ENCODE measurements around the gene ERI2.

Gene ERI2

DNA sequence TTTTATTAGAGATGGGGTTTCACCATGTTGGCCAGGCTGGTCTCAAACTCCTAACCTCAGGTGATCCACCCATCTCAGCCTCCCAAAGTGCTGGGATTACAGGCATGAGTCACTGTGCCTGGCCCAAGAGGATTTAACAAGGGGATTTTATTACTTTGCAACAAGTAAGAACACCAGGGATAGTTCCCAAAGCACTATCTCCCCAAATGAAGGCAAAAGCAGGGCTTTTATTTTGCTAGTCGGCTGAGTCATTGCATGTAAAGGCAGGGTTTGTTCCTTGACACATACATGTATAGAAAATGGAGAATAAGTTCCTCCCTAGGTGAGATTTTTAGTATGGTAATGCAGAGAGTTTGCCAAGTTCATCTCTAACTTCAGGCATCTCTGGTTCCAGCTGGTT, 24.1 kb upstream of the ERI2 start:
- H3K4me2 ChIP-seq (ENCODE audit: low read depth, low read length) = no peak overlapping the region
- no peaks in the 10 kb centered on the region for H3K4me1 ChIP-seq (ENCODE audit: low read length)
- no peaks in the 10 kb centered on the region for H3K9me3 ChIP-seq (replicated peaks; ENCODE audit: insufficient read depth, low read length)
- H3K27me3 ChIP-seq (replicated peaks; ENCODE audit: insufficient read depth, low read length) = no peaks in the 10 kb centered on the region
- H3K9me2 ChIP-seq (replicated peaks; ENCODE audit: insufficient read depth, low read length) = no peaks in the 10 kb centered on the region
- H4K20me1 ChIP-seq (ENCODE audit: insufficient read depth, low read length) = no peaks in the 10 kb centered on the region
- DNase-seq = no peak
- no peaks in the 10 kb centered on the region for H3K79me2 ChIP-seq (ENCODE audit: low read length)
- TF ChIP-seq, protein P1, sequence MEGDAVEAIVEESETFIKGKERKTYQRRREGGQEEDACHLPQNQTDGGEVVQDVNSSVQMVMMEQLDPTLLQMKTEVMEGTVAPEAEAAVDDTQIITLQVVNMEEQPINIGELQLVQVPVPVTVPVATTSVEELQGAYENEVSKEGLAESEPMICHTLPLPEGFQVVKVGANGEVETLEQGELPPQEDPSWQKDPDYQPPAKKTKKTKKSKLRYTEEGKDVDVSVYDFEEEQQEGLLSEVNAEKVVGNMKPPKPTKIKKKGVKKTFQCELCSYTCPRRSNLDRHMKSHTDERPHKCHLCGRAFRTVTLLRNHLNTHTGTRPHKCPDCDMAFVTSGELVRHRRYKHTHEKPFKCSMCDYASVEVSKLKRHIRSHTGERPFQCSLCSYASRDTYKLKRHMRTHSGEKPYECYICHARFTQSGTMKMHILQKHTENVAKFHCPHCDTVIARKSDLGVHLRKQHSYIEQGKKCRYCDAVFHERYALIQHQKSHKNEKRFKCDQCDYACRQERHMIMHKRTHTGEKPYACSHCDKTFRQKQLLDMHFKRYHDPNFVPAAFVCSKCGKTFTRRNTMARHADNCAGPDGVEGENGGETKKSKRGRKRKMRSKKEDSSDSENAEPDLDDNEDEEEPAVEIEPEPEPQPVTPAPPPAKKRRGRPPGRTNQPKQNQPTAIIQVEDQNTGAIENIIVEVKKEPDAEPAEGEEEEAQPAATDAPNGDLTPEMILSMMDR (IDR thresholded peaks at IDR 0.05; ENCODE audit: low read length) = no peak
- TF ChIP-seq EZH2 (optimal IDR thresholded peaks at IDR 0.05; ENCODE audit: low read depth, low read length) = no peak
- TF ChIP-seq EZH2phosphoT487 (IDR thresholded peaks at IDR 0.05; ENCODE audit: low read length) = no peak
- H2AFZ ChIP-seq (ENCODE audit: low read length) = no peak overlapping the region
- H3F3A ChIP-seq (ENCODE audit: insufficient read depth, low read length) = no peaks in the 10 kb centered on the region
- H3K9ac ChIP-seq (ENCODE audit: low read length) = no peak overlapping the region
- H3K27ac ChIP-seq (ENCODE audit: low read length) = no peak overlapping the region
- H3K4me3 ChIP-seq (ENCODE audit: low read length) = no peak overlapping the region
- no peaks in the 10 kb centered on the region for H3K36me3 ChIP-seq (replicated peaks; ENCODE audit: insufficient read depth, low read length)

DNA sequence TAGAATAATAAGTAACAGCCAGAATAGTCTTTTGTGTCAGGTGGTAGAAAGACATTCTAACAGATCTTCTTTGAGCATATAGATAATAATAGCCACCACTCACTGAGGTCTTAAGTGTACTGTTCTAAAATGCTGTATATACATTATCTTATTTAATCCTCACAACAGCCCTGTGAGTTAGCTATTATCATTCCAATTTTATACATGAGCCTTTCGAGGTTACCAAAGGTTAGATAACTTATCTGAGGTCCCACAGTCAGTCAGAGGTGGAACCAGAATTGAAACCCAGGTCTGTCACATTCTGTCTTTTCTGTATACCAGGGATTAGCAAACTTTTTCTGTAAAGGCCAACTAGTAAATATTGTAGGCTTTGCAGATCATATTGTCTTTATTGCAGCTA, 23.3 kb upstream of the ERI2 start:
- Histone ChIP-seq H2AFZ (ENCODE audit: low read length) (no peak overlapping the region), H3K9me2 (replicated peaks; ENCODE audit: insufficient read depth, low read length) (no peaks in the 10 kb centered on the region), H3K9ac (ENCODE audit: low read length) (no peak overlapping the region), H3F3A (ENCODE audit: insufficient read depth, low read length) (no peaks in the 10 kb centered on the region), H3K36me3 (replicated peaks; ENCODE audit: insufficient read depth, low read length) (no peaks in the 10 kb centered on the region), H4K20me1 (ENCODE audit: insufficient read depth, low read length) (no peaks in the 10 kb centered on the region), H3K27me3 (replicated peaks; ENCODE audit: insufficient read depth, low read length) (no peaks in the 10 kb centered on the region), H3K4me2 (ENCODE audit: low read depth, low read length) (no peak overlapping the region), H3K4me1 (ENCODE audit: low read length) (no peaks in the 10 kb centered on the region), H3K27ac (ENCODE audit: low read length) (no peak overlapping the region), H3K4me3 (ENCODE audit: low read length) (no peak overlapping the region), H3K79me2 (ENCODE audit: low read length) (no peaks in the 10 kb centered on the region), H3K9me3 (replicated peaks; ENCODE audit: insufficient read depth, low read length) (no peaks in the 10 kb centered on the region)
- TF ChIP-seq, protein P1 (IDR thresholded peaks at IDR 0.05; ENCODE audit: low read length) = no peak
- no peak for TF ChIP-seq EZH2phosphoT487 (IDR thresholded peaks at IDR 0.05; ENCODE audit: low read length)
- TF ChIP-seq EZH2 (optimal IDR thresholded peaks at IDR 0.05; ENCODE audit: low read depth, low read length) = no peak
- no peak for DNase-seq

DNA sequence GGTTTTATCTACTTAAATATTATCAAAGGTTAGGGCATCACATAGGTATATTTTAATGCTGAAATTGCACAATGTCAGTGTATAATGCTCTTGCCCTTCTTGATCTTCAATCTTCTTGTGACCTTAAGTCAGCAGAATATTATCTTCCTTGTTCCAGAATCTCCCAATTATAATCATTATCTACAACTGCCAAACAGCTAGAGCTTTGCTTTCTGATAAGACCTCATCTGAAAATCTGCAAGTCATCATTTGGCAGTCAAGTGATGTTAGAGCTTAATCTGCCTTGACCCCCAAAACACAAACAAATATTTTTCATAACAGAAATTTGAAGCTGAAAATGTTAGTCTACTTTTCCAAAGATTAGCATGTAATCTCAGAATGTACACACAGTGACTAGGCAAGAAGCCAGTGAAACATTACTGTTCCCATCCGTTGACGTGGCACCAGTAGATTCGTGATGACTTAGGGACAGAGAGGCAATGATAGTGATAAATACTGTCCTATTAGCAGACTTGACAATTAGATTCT, 19.8 kb upstream of the ERI2 start:
- H3K4me3 ChIP-seq (ENCODE audit: low read length) = no peak overlapping the region
- no peaks in the 10 kb centered on the region for H3K27me3 ChIP-seq (replicated peaks; ENCODE audit: insufficient read depth, low read length)
- H4K20me1 ChIP-seq (ENCODE audit: insufficient read depth, low read length) = no peaks in the 10 kb centered on the region
- no peaks in the 10 kb centered on the region for H3F3A ChIP-seq (ENCODE audit: insufficient read depth, low read length)
- no peak overlapping the region for H2AFZ ChIP-seq (ENCODE audit: low read length)
- no peaks in the 10 kb centered on the region for H3K9me3 ChIP-seq (replicated peaks; ENCODE audit: insufficient read depth, low read length)
- no peak overlapping the region for H3K4me2 ChIP-seq (ENCODE audit: low read depth, low read length)
- H3K27ac ChIP-seq (ENCODE audit: low read length) = no peak overlapping the region
- H3K9ac ChIP-seq (ENCODE audit: low read length) = no peak overlapping the region
- no peaks in the 10 kb centered on the region for H3K79me2 ChIP-seq (ENCODE audit: low read length)
- H3K4me1 ChIP-seq (ENCODE audit: low read length) = peaks cover 4% of the 10 kb centered on the region; the same call in 1 of the 2 replicates
- no peaks in the 10 kb centered on the region for H3K9me2 ChIP-seq (replicated peaks; ENCODE audit: insufficient read depth, low read length)
- H3K36me3 ChIP-seq (replicated peaks; ENCODE audit: insufficient read depth, low read length) = no peaks in the 10 kb centered on the region
- TF ChIP-seq, protein P1 (IDR thresholded peaks at IDR 0.05; ENCODE audit: low read length) = no peak
- TF ChIP-seq EZH2phosphoT487 (IDR thresholded peaks at IDR 0.05; ENCODE audit: low read length) (no peak), EZH2 (optimal IDR thresholded peaks at IDR 0.05; ENCODE audit: low read depth, low read length) (no peak)
- no peak for DNase-seq
